ENCODE measurements around the gene PHC2. TPM values are rescaled to one million over a fixed set of nuclear protein-coding genes. Genes with fewer than 3 reads are reported as not detected.

Gene PHC2
- total RNA-seq, 3 donors from 2014 or later (not counting 1 experiment from before 2014, with no cell fraction given), result 36.6 to 46.6 (median 39.5) TPM

GRCh38 chr1:33385251-33385650 lies 45.6 kb downstream of the PHC2 start:
- Mint-ChIP-seq H3K36me3 (no peaks in the 10 kb centered on the region), H3K4me1 (peaks cover 5% of the 10 kb centered on the region in 2 donors), H3K27ac (no peak overlapping the region), H3K4me3 (no peak overlapping the region), H3K27me3 (ENCODE audit: low read depth in 2 of 2) (peaks cover 15 to 26% of the 10 kb centered on the region in 2 donors), H3K9me3 (no peaks in the 10 kb centered on the region)
- ATAC-seq (no peak), DNase-seq (no peak)
- no peaks in the 10 kb centered on the region for H3K27me3 ChIP-seq (ENCODE audit: control insufficient read depth, insufficient read depth, low read length)
- H3K9me3 ChIP-seq (ENCODE audit: control insufficient read depth, insufficient read depth, low read length), result no peaks in the 10 kb centered on the region
- 90% methylated on average over 6 of the region's 6 CpGs for WGBS (ENCODE audit: insufficient coverage)
- no peak for TF ChIP-seq CTCF (IDR thresholded peaks at IDR 0.05)
- no peak overlapping the region for H3K27ac ChIP-seq (ENCODE audit: low read length)
- H3K36me3 ChIP-seq (ENCODE audit: control insufficient read depth, insufficient read depth, low read length), result no peaks in the 10 kb centered on the region
- intact Hi-C loops (cut with micrococcal nuclease), result no loop called here
- peaks cover 5% of the 10 kb centered on the region for H3K4me1 ChIP-seq (ENCODE audit: control insufficient read depth, insufficient read depth, low read length)
- H3K4me3 ChIP-seq (ENCODE audit: low read length), result no peak overlapping the region

DNA sequence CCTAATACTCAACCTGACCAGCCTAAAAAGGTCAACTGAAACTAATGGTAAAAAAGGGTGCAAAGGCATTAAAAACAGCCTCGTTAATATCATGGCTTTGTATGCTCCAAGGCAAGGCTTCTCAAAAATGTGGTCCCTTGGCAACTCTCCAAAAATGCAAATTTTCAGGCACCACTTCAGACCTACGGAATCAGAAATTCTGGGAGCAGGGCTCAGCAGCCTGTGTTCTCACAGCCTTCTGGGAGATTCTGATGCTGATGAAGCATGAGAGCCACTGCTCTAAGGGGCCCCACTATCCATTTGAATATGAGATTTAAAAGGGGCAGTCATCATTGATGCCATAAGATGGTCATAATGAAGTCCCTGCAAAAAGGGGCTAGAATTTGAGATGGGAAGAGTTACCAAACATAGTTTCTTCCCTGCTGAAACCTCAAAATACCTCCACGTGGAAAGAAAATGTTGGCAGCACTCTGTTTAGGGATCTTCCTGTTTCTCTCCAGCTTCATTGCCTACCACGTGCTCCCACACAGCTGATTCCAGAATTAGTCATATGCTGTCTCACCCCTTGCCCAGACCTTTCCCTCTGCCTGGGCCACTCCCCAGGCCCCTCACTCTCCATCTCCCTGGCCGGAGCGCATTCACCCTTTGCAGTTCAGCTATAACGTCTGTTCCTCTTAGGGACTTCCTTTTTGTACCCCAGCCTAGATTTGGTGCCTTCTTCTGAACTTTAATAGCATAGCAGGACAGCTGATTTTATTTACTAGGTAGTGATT lies 46.7 kb downstream of the PHC2 start:
- peaks cover 5% of the 10 kb centered on the region for H3K4me1 ChIP-seq (ENCODE audit: control insufficient read depth, insufficient read depth, low read length)
- WGBS (ENCODE audit: insufficient coverage), result 59% methylated on average over 7 of the region's 7 CpGs
- no peak overlapping the region for H3K4me3 Mint-ChIP-seq
- H3K27me3 ChIP-seq (ENCODE audit: control insufficient read depth, insufficient read depth, low read length), result no peaks in the 10 kb centered on the region
- H3K27ac ChIP-seq (ENCODE audit: low read length), result no peak overlapping the region
- DNase-seq (no peak), ATAC-seq (no peak)
- TF ChIP-seq CTCF (IDR thresholded peaks at IDR 0.05), result no peak
- H3K27me3 Mint-ChIP-seq (ENCODE audit: low read depth in 2 of 2), result peaks cover 24 to 35% of the 10 kb centered on the region in 2 donors
- H3K4me1 Mint-ChIP-seq, result peaks cover 5 to 12% of the 10 kb centered on the region in 2 donors
- H3K36me3 Mint-ChIP-seq, result no peaks in the 10 kb centered on the region
- no peak overlapping the region for H3K4me3 ChIP-seq (ENCODE audit: low read length)
- no peaks in the 10 kb centered on the region for H3K36me3 ChIP-seq (ENCODE audit: control insufficient read depth, insufficient read depth, low read length)
- H3K9me3 Mint-ChIP-seq, result no peaks in the 10 kb centered on the region
- intact Hi-C loops (cut with micrococcal nuclease), result no loop called here
- no peak overlapping the region for H3K27ac Mint-ChIP-seq
- no peaks in the 10 kb centered on the region for H3K9me3 ChIP-seq (ENCODE audit: control insufficient read depth, insufficient read depth, low read length)

DNA sequence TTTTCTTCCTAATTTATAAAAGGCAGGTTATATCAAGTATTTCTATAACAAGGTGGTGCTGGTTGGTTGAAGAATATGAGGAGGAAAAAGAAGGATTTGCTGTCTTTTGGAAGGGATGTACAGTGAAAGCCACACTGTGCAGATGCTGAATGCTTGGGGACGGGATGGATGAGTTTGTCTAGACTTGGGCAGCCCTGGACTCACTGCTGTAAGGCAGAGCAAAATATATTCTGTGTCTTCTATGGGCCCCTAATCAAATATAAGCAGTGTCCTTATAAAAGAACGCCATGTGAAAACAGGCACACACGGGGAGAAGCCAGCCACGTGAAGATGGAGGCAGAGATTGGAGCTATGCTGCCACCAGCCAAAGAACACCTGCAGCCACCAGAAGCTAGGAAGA lies 47.4 kb downstream of the PHC2 start:
- Histone ChIP-seq H3K9me3 (ENCODE audit: control insufficient read depth, insufficient read depth, low read length) (no peaks in the 10 kb centered on the region), H3K27me3 (ENCODE audit: control insufficient read depth, insufficient read depth, low read length) (no peaks in the 10 kb centered on the region), H3K4me3 (ENCODE audit: low read length) (no peak overlapping the region), H3K4me1 (ENCODE audit: control insufficient read depth, insufficient read depth, low read length) (peaks cover 5% of the 10 kb centered on the region), H3K36me3 (ENCODE audit: control insufficient read depth, insufficient read depth, low read length) (no peaks in the 10 kb centered on the region), H3K27ac (ENCODE audit: low read length) (no peak overlapping the region)
- DNase-seq (no peak), ATAC-seq (no peak)
- no peak overlapping the region for H3K27ac Mint-ChIP-seq
- peaks cover 24 to 35% of the 10 kb centered on the region in 2 donors for H3K27me3 Mint-ChIP-seq (ENCODE audit: low read depth in 2 of 2)
- no peak overlapping the region for H3K4me3 Mint-ChIP-seq
- intact Hi-C loops (cut with micrococcal nuclease), result no loop called here
- H3K36me3 Mint-ChIP-seq, result no peaks in the 10 kb centered on the region
- H3K9me3 Mint-ChIP-seq, result no peaks in the 10 kb centered on the region
- WGBS (ENCODE audit: insufficient coverage), result 86% methylated on average over 4 of the region's 4 CpGs
- peaks cover 5 to 12% of the 10 kb centered on the region in 2 donors for H3K4me1 Mint-ChIP-seq
- no peak for TF ChIP-seq CTCF (IDR thresholded peaks at IDR 0.05)

Measured in natural killer cell (primary cell).